ENCODE results near the gene HSD3B2. TPM values are rescaled to one million over a fixed set of nuclear protein-coding genes. Genes with fewer than 3 reads are reported as not detected.

HSD3B2 gene
- total and polyA plus RNA-seq, 2 donors (not counting 3 experiments of a cell fraction or from before 2014, with no cell fraction given) = not detected

GRCh38 chr1:119388450-119388849, 26.5 kb upstream of the HSD3B2 start:
- Histone ChIP-seq H3K9me1 (replicated peaks; ENCODE audit: control insufficient read depth, extremely low read depth, insufficient read depth, low read length) (no peaks in the 10 kb centered on the region), H4K20me1 (replicated peaks; ENCODE audit: control insufficient read depth, extremely low read depth, insufficient read depth, low read length) (no peaks in the 10 kb centered on the region), H3K9me3 (replicated peaks; ENCODE audit: control insufficient read depth, insufficient read depth, low read length) (no peaks in the 10 kb centered on the region), H3K36me3 (ENCODE audit: control insufficient read depth in 2 of 2, extremely low read depth in 1 of 2, insufficient read depth in 2 of 2, low read length in 2 of 2) (no peaks in the 10 kb centered on the region), H3K9ac (replicated peaks; ENCODE audit: extremely low read depth, insufficient read depth, low read length) (no peak overlapping the region), H3K27ac (ENCODE audit: insufficient read depth, low read depth, low read length) (no peak overlapping the region), H3K27me3 (ENCODE audit: control insufficient read depth in 2 of 2, insufficient read depth in 2 of 2, low read length in 2 of 2) (no peaks in the 10 kb centered on the region), H3K4me1 (ENCODE audit: control insufficient read depth, extremely low read depth, insufficient read depth, low read length) (no peaks in the 10 kb centered on the region), H3K4me2 (ENCODE audit: insufficient read depth, low read length) (no peak overlapping the region), H3K79me2 (ENCODE audit: control insufficient read depth, insufficient read depth, low read length) (no peaks in the 10 kb centered on the region), H2AFZ (ENCODE audit: low read depth, low read length) (no peak overlapping the region), H3K4me3 (replicated peaks in 1 of 3; ENCODE audit: insufficient read depth in 1 of 3, low read depth in 1 of 3, low read length in 3 of 3) (no peak overlapping the region)
- intact Hi-C loops (cut with micrococcal nuclease) (no loop called here), dilution Hi-C loops (cut with MboI; ENCODE audit: extremely low pct_ligation_motif_present, low sequenced_read_pairs) (no loop called here)
- no TSS peak for BruUV-seq (replicated peaks)
- no peak for DNase-seq (ENCODE audit: low read depth, low spot score)
- no peak for TF ChIP-seq CTCF (IDR thresholded peaks at IDR 0.05; ENCODE audit: extremely low read depth in 1 of 2, insufficient read depth in 1 of 2, low read depth in 1 of 2, low read length in 2 of 2)
- no peak for TF ChIP-seq EZH2 (IDR thresholded peaks at IDR 0.05; ENCODE audit: borderline replicate concordance, low read depth, low read length, severe bottlenecking)
- TF ChIP-seq MYC (IDR thresholded peaks at IDR 0.05; ENCODE audit: low read depth, low read length) = no peak
- no peak for TF ChIP-seq JUN (IDR thresholded peaks at IDR 0.05; ENCODE audit: borderline replicate concordance, insufficient read depth, insufficient read length, low read depth)
- no peak for TF ChIP-seq MAX (IDR thresholded peaks at IDR 0.05; ENCODE audit: insufficient read depth, insufficient read length)
- TF ChIP-seq POLR2AphosphoS5 (IDR thresholded peaks at IDR 0.05; ENCODE audit: insufficient read depth, low read depth, low read length) = no peak
- CTCF ChIA-PET = interaction anchor here (1.3 kb wide), 1 partner anchor 20 kb away, joined by 3 read pairs; no protein-coding TSS in a partner anchor
- no peak for FAIRE-seq
- POLR2A ChIA-PET = no interaction called here

All from endothelial cell of umbilical vein (primary cell).